Forelimb muscle (tissue), 1 donor: ENCODE measurements around the gene TMPRSS12. TPM values are rescaled to one million over a fixed set of nuclear protein-coding genes. Genes with fewer than 3 reads are reported as not detected.
"Not testable (repeated sequence)": the region's sequence is repeated elsewhere in the genome, so short reads cannot be mapped to it uniquely, and the experiment has no call there.

ENCODE experiments used
- DNase-seq: peaks from one replicate; pipeline ENCODE4 v3.0.0-alpha.2; 2013; ENCODE audit warnings: low read depth
- polyA plus RNA-seq: library from polyadenylated mRNA; unstranded; fragments of 120-200 nt; gene quantifications from one replicate; pipeline ENCODE4 v1.2.1, GENCODE V29; 2013; ENCODE audit not compliant: insufficient read length

Gene TMPRSS12
- polyA plus RNA-seq, 1 donor: 0.04 TPM

DNA sequence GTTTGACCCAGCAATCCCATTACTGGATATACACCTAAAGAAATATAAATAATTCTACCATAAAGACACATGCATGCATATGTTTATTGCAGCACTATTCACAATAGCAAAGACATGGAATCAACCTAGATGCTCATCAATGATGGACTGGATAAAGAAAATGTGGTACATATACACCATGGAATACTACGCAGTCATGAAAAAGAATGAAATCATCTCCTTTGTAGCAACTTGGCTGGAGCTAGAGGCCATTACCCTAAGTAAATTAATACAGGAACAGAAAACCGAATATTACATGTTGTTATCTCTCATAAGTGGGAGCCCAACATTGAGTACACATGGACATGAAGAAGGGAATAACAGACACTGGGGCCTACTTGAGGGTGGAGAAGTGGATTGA is 13.0 kb downstream of the TMPRSS12 start:
- not testable (repeated sequence) for DNase-seq

GRCh38 chr12:50859621-50860310 is 17.0 kb downstream of the TMPRSS12 start:
- no peak for DNase-seq

DNA sequence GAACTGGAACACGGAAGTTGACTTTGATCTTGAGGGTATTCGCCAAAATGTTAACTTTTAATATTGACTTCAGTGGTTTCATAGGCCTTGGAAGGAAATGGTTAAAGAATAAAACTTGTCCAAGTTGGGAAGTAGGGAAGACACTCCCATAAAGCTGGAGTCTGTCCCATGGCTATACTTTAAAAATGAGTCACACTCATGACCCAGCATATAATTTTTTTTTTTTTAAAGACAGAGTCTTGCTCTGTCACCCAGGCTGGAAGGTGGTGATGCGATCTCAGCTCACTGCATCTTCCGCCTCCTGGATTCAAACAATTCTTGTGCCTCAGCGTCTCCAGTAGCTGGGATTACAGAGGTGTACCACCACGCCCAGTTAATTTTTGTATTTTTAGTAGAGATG is 19.6 kb downstream of the TMPRSS12 start:
- DNase-seq: peak; percentile 11

GRCh38 chr12:50865266-50865665 is 22.5 kb downstream of the TMPRSS12 start:
- DNase-seq: no peak

DNA sequence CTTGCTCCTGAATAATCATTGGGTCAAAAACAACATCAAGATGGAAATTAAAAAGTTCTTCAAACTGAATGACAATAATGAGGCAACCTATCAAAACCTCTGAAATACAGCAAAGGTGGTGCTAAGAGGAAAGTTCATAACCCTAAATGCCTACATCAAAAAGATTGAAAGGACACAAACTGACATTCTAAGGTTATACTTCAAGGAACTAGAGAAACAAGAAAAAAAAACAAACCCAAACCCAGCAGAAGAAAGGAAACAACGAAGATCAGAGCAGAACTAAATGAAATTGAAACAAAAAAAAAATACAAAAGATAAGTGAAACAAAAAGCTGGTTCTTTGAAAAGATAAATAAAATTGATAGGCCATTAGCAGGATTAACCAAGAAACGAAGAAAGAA is 26.2 kb downstream of the TMPRSS12 start:
- not testable (repeated sequence) for DNase-seq

- DNase-seq: no peak
Measured at GRCh38 chr12:50882563-50882962, 39.8 kb downstream of the TMPRSS12 start.

DNA sequence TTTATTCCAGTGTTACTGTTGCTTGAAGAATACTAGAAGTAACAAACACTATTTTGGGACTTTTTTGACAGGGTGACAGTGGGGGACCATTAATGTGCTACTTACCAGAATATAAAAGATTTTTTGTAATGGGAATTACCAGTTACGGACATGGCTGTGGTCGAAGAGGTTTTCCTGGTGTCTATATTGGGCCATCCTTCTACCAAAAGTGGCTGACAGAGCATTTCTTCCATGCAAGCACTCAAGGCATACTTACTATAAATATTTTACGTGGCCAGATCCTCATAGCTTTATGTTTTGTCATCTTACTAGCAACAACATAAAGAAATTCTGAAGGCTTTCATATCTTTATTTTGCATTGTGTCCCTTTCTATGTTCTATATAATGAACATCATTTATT is 44.5 kb downstream of the TMPRSS12 start:
- no peak for DNase-seq

DNA sequence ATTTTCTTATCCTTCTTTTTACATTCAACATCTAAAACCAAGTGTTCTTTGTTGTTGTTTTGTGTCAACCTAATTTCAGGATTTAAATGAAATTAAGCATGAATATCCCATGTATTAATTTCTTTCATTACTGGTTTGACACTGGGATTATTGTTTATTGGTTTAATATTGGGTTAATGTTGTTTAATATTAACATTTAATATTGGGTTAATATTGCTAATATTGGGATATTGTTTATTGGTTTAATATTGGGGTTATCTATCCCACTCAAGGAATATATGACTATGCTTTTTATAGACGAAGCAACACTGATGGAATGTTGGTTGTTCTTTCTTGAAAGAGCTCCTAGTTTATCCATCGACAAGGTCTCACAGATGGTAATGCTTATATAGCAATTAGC is 45.9 kb downstream of the TMPRSS12 start:
- no peak for DNase-seq

- peak; percentile 9 for DNase-seq
Measured at GRCh38 chr12:50894241-50894640, 51.5 kb downstream of the TMPRSS12 start.

DNA sequence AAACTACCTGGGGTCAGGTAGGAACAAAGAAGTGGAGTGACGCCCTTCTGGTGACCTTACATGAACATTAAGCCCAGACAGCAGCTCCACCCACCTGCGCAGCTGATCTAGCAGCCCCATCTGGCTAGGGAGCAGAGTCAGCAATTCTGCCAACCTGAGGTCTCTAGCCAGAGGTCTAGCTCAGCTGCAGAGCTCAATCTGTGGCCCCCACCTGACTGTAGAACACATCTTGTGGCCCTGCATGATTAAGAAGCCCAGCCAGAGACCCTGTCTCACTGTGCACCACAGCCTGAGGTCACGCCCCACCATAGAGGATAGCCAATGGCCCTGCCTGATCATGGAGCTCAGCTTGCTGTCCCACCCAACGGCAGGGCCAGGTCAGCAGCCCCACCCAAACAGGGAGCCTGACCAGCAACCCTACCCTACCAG is 59.0 kb downstream of the TMPRSS12 start:
- DNase-seq: no peak

DNA sequence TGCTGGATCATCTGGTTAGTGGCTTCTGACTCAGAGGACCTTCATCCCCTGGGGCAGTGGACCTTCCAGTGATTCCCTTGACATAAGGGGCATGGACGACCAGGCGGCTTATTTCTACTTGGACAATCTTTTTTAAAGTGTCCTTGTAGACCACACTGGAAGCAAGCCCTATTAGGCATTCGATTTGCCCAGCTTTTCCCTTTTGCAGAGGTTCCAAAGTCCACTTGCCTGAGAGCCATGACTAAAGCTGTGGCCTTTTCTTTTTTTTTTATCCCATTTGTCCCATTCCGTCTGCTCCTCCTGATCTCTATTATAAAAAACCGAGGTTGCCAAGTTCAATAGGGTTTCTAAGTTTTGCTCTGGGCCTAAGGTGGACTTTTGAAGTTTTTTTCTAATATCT is 65.8 kb downstream of the TMPRSS12 start:
- DNase-seq: not testable (repeated sequence)

- DNase-seq: not testable (repeated sequence)
Measured at GRCh38 chr12:50912361-50912760, 69.6 kb downstream of the TMPRSS12 start.

- no peak for DNase-seq
Measured at GRCh38 chr12:50913224-50913623, 70.5 kb downstream of the TMPRSS12 start.

DNA sequence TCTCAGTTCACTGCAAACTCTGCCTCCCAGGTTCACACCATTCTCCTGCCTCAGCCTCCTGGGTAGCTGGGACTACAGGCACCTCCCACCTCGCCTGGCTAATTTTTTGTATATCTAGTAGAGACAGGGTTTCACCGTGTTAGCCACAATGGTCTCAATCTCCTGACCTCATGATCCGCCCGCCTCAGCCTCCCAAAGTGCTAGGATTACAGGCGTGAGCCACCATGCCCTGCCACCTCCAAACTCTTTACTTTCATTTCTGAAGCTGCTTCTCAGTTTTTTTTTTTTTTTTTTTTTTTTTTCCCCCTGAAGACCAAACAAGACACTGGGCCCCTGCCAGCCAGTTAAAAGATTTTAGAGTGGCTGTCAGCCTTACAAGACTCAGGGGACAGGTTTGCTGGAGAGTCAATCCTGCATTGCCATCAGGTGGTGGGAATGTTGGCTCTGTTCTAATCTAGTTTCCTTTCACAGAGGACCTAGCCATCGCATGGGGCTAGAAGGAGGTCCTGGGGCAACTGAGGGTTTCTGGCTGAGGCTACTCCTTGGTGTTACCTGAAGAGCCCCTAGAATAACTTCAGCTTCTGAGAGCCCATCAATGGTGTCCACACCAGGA is 72.3 kb downstream of the TMPRSS12 start:
- no peak for DNase-seq

GRCh38 chr12:50916292-50916691 is 73.6 kb downstream of the TMPRSS12 start:
- DNase-seq: no peak

- DNase-seq: no peak
Measured at GRCh38 chr12:50918584-50919316, 76.0 kb downstream of the TMPRSS12 start.

- no peak for DNase-seq
Measured at GRCh38 chr12:50922820-50923219, 80.1 kb downstream of the TMPRSS12 start.

- DNase-seq: no peak
Measured at GRCh38 chr12:50923361-50924130, 80.8 kb downstream of the TMPRSS12 start.

DNA sequence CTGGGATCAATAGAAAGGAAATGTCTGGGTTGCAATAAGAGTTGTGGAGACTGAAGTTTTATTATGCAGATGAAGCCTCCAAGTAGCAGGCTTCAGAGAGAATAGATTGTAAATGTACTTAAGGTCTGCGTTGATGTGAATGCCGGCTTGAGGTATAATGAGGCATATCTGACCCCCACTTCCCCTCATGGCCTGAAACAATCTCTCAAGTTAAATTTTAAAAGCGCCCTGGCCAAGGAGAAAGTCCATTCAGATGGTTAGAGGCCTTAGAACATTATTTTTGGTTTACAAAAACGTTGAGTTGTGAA is 81.4 kb downstream of the TMPRSS12 start:
- no peak for DNase-seq

DNA sequence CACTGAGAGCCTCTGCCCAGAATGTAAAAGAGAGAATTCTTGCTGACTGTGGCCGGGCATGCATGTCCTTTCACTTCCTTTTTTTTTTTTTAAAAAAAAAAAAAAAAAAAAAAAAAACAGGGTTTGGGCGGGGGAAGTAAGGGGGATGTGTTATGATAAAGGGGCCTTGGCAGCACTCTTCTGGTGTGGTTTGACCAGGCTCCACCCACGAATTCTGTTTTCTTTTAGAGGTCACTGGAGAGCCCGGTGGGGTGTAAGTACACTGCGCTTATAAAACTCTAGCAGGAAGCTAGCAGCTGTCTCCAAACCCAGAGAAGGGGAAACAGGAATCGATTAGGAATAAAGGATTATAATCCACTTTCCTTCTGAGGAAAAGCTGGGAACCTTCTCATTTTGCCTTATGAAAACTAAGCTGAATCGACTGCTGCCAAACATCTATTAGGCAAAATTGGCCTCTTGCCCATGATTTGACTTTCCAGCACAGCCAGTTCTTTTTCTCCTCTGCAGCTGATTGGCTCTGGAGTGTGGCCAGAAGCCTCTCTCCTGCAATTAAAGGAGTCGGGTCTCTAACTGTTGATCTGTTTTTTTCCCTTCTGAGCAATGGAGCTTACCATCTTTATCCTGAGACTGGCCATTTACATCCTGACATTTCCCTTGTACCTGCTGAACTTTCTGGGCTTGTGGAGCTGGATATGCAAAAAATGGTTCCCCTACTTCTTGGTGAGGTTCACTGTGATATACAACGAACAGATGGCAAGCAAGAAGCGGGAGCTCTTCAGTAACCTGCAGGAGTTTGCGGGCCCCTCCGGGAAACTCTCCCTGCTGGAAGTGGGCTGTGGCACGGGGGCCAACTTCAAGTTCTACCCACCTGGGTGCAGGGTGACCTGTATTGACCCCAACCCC is 82.0 kb downstream of the TMPRSS12 start:
- DNase-seq: peak; percentile 87

DNA sequence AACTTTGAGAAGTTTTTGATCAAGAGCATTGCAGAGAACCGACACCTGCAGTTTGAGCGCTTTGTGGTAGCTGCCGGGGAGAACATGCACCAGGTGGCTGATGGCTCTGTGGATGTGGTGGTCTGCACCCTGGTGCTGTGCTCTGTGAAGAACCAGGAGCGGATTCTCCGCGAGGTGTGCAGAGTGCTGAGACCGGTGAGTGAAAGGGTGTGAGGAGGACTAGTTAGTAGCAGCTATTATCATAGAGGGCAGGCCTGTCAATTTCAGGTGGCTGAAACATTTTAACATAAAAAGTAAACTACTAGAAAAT is 82.6 kb downstream of the TMPRSS12 start:
- DNase-seq: no peak
